Stimulated activated CD8-positive, alpha-beta memory T cell treated with anti-CD3 and anti-CD28 coated beads, Interleukin-7, amount 100 ng/mL, for 48 hours (primary cell): ENCODE data around the gene PARD3.
"Not testable (repeated sequence)": the region's sequence is repeated elsewhere in the genome, so short reads cannot be mapped to it uniquely, and the experiment has no call there.

Experiments used
- DNase-seq, 2 donors: peaks; one replicate each; pipeline ENCODE4 v3.0.0-alpha.2; 2020; ENCODE audit warnings: low read depth in 1 of 2; ENCODE audit errors: extremely low read depth in 1 of 2

PARD3 gene

DNA sequence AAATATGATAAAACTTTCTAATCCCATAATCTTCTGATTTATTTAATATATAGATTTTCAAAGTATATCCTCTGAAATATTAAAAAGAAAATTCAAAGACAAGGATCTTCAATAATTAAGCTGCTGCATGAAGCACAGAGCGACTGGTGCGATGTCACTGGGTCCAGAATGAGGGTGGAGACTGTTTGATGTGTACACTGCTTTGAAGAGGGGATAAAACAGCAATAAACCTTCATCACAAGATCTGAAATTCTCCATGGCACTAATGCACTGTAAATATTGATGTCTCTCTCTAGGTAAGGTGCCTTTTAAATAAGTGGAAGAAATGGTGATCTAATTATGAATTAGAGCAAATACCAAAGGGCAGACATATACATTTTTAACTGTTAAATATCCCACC lies 337.8 kb downstream of the PARD3 start:
- DNase-seq: no peak

DNA sequence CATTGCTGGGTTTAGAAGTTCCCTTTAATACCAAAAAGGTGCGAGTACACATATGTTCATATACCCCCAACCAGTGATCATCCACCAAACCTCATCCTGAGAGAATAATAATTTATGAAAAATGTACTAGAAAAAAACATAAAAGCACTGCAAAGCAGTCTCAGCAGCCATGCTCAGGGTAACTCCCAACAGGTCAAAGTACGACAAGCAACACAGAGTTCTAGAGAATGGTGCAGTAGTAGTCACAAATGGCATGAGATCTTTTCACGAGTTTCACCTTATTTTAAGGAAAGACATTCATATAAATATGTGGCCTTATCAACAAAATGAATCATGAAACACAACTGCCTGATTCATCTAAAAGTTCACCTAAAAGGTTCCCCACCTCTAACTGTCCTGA lies 338.5 kb downstream of the PARD3 start:
- no peak for DNase-seq

DNA sequence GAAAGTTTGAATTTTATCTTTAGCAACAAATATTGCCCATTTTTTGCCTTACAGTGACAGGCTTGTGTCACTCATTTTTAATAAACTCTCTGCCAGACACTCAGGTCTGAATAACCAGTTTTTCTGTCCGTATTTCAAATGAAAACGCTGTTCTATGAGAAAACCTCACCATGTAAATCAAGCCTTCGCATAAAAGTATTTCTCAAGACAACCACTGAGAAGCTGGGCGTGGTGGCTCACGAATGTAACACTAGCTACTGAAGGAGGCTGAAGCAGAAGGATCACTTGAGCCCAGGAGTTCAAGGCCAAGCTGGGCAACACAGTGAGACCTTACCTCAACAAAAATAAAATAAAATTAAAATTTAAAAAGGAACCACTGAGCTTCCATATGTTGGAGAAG lies 339.3 kb downstream of the PARD3 start:
- DNase-seq: no peak

DNA sequence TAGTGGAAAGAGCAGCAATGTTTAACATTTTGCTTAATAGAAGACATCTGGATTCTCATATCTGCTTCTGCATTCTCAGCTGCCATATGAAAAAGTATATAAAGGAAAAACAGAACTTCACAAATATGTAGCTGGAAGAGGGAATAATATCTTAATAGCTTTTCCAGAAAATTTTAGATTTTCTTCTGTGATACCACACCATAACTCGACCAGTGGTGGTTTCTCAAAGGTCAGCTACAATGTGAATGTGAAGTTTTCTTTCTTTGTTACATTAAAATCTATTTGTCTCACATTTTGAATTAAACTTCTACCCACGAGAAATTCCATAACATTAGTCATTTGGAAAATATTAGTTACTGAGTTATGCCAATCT lies 339.8 kb downstream of the PARD3 start:
- no peak for DNase-seq

DNA sequence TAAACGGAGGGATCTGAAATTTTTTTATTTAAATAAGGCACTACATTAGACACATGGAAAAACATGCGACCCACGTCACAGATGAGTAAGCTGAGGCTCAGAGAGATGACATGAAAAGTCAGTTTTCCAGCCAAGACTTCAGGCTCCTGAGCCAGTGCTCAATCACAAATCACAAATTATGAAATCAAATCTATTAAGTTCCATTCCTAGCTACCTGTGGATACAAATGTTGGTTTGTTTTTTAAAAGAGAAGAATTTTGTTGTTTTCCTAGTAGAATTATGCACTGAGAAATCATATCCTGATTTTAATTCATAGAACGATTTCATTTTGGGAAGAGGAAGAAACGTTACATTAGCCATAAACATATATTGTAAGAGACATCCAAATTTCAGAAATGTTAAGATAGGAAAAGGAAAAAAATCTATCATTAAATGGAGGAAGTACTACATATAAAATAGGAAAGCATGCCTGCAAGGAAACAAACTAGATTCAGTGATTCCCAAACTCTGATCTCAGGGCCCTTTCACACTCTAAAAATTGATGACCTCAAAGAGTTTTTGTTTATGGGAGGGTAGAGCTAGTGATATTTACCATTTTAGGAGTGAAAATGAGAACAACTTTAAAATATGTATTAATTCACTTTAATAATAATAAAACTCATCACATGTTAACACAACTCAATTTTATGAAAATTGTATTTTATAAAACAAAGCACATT lies 340.4 kb downstream of the PARD3 start:
- DNase-seq: no peak

DNA sequence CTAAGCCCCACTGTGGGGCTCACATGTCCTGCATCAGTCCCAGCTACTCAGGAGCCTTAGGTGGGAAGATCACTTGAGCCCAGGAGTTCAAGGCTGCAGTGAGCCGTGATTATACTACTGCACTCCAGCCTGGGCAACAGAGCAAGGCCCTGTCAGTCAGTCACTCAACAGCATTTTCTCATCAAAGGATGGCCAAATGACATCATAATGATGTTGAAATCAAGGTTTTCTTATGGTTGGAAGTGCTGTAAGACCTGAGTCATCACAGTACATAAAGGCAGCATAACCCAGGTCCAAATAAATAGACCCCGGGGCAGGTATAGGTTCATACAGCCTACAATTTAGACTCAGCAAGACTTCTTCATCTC lies 341.1 kb downstream of the PARD3 start:
- no peak for DNase-seq

DNA sequence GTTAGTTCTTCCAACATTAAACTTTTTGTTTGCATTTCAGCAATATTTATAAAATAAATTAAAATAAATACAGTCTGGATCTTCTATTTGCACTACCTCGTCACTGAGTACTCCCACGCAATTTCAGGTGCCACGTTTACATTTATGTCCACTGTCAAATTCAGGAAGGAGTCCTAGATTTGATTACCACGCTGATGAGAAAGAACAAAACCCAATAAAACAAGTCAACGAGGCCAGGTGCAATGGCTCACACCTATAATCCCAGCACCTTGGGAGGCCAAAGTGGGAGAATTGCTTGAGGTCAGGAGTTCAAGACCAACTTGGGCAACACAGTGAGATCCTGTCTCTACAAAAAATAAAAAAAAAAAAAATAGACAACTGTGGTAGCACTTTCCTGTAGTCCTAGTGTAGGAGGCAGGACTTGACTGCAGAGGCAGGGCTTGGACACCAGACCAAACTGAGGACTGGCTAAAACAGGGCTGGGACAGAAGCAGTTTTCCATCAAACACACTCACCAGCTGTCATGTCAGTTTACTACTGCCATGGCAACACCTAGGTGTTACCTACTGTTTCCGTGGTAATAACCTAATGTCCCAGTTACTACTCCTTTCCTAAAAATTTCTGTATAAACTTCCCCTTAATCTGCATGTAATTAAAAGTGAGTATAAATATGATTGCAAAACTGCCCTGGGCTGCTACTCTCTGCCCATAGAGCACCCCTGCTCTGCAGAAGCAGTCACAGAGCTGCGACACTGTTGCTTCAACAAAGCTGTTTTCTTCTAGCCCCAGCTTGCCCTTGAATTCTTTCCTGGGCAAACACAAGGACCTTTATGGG lies 341.7 kb downstream of the PARD3 start:
- DNase-seq: no peak

DNA sequence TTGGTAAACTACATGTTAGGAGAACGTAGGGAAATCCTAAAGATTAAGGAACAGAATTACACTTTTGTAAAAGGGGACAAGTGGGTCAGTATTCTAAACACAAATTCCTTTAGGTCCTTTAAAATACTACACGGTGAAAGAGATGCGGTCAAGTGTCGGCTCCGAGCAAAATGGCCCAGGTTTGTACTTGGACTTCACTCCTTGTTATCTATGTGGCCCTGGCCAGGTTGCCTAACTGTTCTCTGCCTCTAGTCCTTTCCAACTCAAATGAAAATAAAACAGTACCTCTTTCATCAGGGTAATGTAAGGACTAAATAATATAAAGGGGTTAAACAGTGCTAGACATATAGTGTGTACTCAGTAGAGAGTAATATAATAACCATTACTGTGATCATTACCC lies 344.8 kb downstream of the PARD3 start:
- no peak for DNase-seq

DNA sequence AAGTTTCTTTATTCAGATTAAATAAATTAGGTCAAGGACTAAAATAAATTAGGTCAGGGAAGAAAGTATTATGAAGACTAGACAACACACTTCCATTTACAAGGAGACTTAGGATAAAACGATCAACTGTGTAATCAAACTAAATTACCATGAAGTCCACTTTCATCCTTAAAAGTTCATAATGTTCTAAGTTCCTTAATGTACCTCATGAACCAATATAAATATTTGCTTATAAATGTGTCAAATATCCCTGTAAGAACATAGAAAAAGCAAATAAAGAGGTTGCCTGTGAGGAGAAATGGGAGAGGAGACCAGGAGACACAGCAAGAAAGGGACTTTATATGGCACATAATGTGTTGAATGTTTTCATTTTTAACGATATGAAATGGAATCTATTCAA lies 345.6 kb downstream of the PARD3 start:
- no peak for DNase-seq

DNA sequence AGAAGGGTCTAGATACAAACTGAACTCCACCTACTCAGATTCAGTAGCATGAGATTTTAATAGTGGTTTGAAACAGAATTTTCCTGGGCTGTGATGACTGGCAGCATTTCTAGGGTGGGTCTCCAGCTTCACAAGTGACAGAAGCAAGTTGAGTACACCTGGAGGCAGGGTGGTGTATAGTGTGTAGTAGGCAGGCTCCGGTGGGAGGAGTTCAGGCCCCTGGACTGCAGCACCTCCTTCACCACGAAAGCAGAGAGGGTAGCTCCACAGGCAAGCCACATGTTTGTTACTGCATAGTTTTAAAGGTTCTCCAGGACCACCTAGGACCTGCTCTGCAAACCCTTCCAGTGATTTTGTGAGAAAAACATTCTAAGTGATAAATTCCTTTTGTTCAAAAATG lies 347.2 kb downstream of the PARD3 start:
- DNase-seq: no peak

DNA sequence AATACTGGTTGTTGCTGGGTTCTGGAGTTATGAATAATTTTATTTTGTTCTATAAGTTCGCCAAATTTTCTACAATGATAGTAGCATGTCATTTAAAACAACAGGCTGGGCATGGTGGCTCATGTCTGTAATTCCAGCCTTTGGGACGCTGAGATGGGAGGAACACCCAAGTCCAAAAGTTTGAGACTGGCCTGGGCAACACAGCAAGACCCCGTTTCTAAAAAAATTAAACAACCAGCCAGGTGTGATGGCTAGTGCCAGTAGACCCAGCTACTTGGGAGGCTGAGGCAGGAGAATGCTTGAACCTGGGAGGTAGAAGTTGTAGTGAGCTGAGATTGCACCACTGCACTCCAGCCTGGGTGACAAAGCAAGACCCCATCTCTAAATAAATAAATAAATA lies 347.7 kb downstream of the PARD3 start:
- DNase-seq: no peak

DNA sequence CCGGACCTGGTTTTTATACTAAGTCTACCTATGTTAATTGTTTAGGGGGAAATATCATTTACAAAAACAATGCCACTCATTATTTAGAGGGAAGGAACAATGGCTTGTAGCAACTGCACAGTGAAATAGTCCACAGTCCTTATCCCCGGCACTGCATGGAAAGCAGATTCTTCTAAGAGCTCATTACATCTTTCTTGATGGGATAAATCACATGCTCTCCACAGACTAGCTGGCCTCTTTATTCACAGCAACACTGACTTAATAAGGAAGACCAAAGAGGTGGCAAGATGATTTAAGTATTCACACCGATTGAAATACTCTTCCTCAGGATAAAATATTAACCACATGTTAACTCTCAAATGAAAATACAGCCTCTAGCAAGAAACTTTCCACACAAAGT lies 349.4 kb downstream of the PARD3 start:
- no peak for DNase-seq

DNA sequence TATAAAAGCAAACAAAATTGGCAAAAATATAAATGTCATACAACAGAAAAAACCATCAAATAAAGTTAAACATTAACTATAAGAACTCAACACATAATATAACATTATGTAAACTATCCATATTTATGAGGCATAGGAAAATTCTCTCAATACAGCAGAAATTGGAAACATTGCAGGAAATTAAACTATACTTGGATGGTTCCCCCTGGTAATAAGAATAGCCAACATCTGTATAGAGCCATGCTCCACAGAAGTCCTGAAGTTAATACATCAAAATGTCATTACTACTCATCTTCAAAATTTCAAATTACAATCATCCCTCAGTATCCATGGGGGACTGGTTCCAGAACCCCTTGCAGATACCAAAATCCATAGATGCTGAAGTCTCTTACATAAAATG lies 350.5 kb downstream of the PARD3 start:
- no peak for DNase-seq

DNA sequence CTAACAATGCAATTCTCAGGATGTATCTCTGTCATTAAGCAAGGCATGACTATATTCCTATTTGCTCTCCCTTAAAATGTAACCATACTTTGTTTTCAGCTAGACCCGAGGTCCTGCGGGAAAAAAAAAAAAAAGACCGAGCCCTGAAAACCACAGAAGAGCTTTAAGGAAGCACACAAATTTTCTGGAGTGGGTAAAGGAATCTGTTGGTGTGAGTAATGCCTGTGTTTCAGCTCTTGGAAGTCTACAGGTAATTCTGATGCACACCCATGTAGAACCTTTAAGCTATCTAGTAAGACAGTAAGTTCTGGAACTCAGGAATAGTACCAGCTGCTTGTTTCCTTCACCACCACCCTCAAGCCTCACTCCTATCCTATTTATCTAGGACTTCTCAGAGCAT lies 351.1 kb downstream of the PARD3 start:
- DNase-seq: no peak

DNA sequence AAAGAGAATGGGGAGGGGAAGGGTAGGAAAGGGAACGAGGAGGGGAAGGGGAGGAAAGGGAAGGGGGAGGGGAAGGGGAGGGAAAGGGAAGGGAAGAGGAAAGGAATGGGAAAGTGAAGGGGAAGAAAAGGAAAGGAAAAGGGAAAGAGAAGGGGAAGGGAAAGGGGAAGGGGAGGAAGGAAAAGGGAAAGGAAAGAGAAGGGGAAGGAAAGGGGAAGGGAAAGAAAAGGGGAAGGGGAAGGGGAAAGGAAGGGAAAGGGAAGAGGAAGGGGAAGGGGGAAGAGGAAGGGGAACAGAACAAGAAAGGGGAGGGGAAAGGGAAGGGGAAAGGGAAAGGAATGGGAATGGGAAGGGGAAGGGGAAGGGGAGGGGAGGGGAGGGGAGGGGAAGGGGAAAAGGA lies 352.1 kb downstream of the PARD3 start:
- DNase-seq: no peak

DNA sequence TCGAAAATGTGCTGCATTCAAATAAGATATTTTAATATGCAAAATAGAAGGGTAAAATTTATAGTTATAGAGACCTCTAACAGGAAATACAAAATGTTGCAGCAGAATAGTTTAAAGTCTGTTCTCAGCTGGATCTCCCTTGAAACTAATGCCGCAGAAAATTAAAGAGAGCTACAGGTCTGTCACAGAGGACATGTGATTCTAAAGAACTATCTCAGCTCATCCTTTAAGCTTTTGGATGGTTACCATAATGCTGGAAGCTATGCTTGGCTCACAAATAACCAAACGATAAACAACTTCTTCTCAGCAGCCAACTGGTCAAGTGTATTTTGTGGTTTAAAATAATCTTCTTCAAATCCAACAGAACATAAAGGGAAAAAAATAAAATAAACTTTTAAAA lies 353.0 kb downstream of the PARD3 start:
- no peak for DNase-seq

DNA sequence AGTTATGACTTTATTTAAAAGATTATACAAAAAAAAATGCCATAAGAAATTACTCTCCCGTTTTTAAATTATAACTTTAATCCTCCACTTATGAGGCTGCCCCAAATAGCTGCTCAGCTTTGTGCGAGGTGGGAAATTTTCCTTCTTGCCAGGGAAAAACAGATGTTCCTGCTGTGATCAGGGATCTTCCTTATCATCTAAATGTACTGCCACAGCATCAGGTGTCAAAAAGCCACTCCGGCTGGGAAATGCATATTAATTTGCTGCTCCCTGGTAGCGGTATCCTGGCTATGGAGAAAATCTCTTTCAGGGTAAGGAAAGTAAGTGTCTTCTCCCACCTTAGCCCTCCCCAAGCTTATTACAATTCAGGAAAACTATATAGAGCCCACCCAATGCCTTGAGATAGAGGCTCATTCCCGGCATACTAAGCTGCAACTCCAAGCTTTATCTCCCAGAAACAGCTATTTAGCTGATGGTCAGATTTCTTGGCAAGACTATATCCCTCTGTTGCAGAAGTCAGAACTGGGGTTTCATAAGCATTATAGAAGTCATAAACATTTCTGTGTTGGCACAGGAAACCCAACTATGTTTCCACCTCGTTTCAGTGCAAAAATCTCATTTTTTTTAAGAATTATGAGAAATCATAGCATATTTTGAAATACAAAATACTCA lies 360.4 kb downstream of the PARD3 start:
- no peak for DNase-seq

DNA sequence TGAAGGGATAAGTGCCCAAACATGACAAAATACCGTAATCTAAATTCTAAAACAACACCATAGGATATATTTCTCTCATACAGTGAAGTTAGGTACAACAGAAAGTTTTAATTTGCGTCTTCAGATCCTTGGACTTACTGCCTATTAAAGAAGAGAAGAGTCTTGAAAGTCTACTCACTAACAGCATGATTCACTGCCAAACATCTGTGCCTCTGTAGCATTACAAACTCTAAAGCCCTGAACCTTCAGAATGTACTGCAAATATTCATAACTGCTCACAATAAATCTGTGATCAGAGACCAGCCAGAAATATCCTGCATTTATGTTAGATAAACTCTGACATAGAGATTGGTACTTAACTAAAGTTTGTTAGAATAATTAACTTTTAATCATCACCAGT lies 365.3 kb downstream of the PARD3 start:
- DNase-seq: no peak

DNA sequence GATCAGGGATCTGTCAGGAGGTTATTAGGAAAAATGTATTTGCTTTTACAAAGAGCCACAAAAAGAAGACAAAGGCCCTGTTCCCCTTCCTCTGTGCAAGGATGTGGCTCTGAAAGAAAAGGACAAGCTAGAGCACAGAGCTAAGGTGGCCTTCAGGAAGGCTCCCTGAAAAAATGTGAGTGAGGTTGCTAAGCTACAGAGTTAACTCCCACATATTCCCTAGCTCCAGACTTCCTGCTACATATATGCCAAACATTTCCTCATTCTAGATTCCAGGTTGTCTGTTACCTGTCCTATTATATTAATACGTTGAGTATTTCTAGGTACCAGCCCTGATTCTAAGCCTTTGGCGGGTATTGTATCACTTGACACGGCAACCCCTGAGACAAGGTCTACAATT lies 369.0 kb downstream of the PARD3 start:
- DNase-seq: no peak

DNA sequence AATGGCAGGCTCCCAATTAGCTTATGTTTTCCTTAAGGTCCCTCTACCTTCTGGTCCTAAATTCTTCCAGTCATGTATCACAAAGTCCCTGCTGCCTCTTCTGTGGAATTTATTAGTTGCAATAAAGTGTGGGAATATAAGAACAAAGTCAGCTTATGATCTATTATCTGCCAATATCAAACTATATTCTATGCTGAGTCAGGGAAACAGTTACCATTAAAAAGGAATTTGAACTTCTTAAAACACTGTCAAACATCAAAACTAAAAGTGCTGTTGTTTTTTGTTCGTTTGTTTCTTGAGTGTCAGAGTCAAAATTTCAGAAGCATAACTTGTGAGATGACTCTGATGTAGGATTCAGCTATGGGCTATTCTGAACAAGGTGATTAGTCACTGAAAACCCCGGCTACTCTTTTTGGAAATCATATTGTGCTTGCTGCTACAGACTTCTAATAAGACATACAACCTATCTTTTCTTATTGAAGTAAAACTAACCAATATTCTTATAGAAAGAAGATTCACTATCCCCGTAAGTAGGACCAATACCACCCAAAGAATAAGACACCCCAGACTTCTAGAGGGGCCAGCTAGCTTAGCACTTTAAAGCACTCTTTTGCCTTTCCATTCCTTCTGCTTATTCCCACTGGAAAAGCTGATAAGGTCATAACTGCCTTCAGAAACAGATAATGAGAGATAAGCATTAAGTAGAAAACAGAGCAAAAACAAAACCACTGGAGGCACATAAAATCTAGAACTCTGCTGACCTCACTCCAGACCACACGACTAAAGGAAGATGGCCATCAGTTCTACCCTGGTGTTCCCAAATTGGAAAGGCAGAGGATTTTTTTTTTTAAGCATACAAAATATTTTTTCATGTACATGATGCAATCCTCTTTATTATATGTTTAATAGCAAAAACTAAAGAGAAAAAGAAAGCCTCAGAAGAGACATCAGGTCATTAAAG lies 370.6 kb downstream of the PARD3 start:
- no peak for DNase-seq

DNA sequence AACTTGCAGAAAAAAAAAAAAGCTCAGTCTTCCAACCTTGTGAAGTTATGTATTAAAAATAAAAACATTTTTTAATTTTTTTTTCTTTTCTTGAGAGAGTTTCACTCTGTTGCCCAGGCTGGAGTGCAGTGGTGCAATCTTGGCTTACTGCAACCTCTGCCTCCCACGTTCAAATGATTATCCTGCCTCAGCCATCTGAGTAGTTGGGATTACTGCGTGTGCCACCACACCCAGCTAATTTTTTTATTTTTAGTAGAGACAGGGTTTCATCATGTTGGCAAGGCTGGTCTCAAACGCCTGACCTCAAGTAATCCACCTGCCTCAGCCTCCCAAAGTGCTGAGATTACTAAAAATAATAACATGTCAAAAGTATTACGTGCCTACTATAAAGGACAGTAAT lies 375.7 kb downstream of the PARD3 start:
- not testable (repeated sequence) for DNase-seq
